Cerebellar cortex (tissue), 1 donor: Measurements from ENCODE around the gene TLE5.
"Not testable (repeated sequence)": the region's sequence is repeated elsewhere in the genome, so short reads cannot be mapped to it uniquely, and the experiment has no call there.

ENCODE experiments used
- DNase-seq: peaks from one replicate; pipeline ENCODE4 v3.0.0-alpha.2; 2015; ENCODE audit warnings: low spot score

Gene TLE5

GRCh38 chr19:3061182-3062161 is 823 bp downstream of the TLE5 start:
- no peak for DNase-seq

GRCh38 chr19:3060857-3061181 is 1.5 kb downstream of the TLE5 start:
- no peak for DNase-seq

- no peak for DNase-seq
Observed at GRCh38 chr19:3059653-3060052, 2.6 kb downstream of the TLE5 start.

GRCh38 chr19:3058821-3059314 is 3.4 kb downstream of the TLE5 start:
- DNase-seq = no peak

- no peak for DNase-seq
Observed at GRCh38 chr19:3058009-3058820, 4.1 kb downstream of the TLE5 start.

- DNase-seq = peak; percentile 96
Observed at GRCh38 chr19:3057275-3057714, 5.0 kb downstream of the TLE5 start.

- DNase-seq = no peak
Observed at GRCh38 chr19:3056417-3057088, 5.7 kb downstream of the TLE5 start.

- peak; percentile 83 for DNase-seq
Observed at GRCh38 chr19:3055741-3056416, 6.4 kb downstream of the TLE5 start.

- DNase-seq = no peak
Observed at GRCh38 chr19:3054972-3055740, 7.1 kb downstream of the TLE5 start.

- DNase-seq = peak; percentile 60
Observed at GRCh38 chr19:3054265-3054971, 7.9 kb downstream of the TLE5 start.

- no peak for DNase-seq
Observed at GRCh38 chr19:3053780-3054179, 8.5 kb downstream of the TLE5 start.

- DNase-seq = no peak
Observed at GRCh38 chr19:3053218-3053621, 9.1 kb downstream of the TLE5 start.

GRCh38 chr19:3050016-3050415 is 12.3 kb downstream of the TLE5 start:
- not testable (repeated sequence) for DNase-seq

- DNase-seq = no peak
Observed at GRCh38 chr19:3049089-3049488, 13.2 kb downstream of the TLE5 start.

- no peak for DNase-seq
Observed at GRCh38 chr19:3048190-3048533, 14.1 kb downstream of the TLE5 start.

- DNase-seq = peak; percentile 75
Observed at GRCh38 chr19:3047496-3048189, 14.7 kb downstream of the TLE5 start.

- no peak for DNase-seq
Observed at GRCh38 chr19:3046698-3047495, 15.4 kb downstream of the TLE5 start.

- DNase-seq = no peak
Observed at GRCh38 chr19:3045885-3046697, 16.2 kb downstream of the TLE5 start.
